Inferior parietal cortex (tissue), 1 donor: ENCODE results near the gene GTPBP10.

Source experiments
- DNase-seq: peaks from one replicate; pipeline ENCODE4 v3.0.0-alpha.2; 2016; ENCODE audit errors: extremely low spot score

Gene GTPBP10

DNA sequence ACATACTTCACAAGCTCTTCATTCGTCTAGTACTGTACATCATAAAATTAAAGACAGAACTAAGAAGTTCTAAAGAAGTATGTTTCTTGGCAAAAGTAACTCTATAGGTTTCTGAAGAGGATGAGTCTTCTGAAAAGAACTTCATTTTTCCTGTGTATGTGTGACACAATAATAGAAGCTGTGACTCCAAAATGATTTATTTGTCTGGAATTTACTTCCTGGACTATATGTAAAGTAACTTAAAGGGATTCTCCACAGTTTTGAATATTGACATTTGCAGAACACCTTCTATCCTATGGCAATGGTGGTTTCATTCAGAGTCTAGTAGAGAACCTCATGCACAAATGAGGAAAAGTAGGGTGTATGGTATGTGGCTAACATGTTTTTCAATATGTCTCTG lies 36.9 kb downstream of the GTPBP10 start:
- no peak for DNase-seq

DNA sequence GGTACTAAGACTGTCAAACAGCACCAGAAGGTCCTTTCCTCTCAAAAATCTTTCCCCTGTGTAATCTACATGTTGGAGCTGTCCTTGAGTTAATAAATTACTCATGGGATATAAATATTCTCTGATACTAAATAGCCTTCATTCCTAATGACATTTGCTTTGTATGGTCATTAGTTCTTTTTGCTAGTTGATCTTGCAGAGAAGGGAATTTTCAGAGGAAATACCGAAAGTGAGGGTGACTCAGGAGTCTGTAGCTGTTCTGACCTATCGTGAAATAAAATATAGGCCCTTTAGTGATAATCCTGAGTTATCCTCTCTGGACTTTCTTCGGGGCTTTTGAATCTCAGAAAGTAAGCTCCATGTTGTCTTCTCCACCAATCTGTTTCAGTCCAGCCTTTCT lies 37.3 kb downstream of the GTPBP10 start:
- no peak for DNase-seq

DNA sequence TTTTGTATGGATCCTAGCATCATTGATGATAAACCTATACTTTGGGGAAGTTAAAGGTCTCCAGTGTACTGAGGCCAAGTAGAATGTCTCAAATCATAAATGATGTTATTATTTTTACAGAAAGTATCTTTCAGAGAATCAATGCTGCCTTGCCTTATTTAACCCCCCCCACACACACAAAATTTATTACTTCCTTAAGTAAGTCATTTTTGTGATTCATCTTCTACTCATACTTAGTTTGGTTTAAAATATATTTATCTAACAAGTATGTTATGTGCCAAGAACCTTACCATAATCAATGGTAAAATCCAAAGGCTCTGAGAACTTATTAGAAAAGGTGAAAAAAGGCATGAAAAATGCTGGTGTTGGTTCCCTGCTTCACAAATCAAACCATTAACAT lies 37.9 kb downstream of the GTPBP10 start:
- DNase-seq, result no peak

DNA sequence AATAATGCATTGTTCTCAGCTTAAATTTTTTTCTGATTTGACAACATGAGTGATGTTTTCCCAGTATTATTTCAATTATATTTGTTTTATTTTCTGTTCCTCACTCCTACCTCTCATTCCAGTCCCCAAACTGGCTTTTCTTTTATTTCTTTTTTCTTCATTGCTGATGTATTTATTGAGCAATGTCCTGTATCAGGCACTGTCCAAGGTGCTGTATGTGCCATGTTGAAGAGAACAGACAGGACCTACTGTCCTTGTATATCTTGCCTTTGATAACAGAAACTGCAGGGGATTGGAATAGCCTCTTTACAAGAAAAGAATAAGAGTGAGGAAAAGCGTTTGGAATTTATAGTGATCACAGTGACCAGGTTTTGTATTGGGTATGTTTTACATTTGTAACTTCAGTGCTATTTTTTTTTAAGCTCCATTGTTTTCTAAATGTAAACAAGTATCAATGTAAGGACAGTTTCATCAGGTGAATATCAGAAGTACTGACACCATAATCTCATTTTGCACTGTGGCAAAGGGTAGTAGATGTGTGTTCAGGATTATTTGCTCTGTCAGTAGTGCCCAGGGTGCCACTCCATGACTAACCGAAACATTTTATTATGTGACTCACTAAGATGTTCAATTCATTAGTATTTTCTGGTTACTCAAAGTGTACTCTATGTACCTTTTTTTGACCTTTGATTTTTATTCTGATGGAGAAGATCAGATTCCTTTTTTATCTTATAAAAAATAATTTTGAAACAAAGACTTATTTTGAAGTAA lies 41.1 kb downstream of the GTPBP10 start:
- DNase-seq, result no peak

DNA sequence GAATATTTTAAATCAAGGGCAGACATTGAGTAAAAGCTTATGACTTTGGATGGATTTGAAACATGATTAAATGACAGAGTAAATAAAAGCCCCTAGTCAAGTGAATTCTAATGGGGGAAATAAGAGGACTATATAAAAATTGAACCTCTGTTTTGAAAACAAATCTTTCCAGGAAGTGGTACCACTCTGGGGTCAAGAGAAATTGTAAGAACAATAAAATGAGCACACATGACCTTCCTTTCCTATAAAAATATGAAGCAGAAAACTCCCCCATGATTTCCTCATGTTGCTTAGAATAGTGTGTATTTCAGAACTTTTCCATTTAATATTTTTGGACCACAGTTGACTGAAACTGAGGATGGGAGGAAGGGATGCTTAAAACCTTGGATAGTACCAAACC lies 44.4 kb downstream of the GTPBP10 start:
- no peak for DNase-seq

DNA sequence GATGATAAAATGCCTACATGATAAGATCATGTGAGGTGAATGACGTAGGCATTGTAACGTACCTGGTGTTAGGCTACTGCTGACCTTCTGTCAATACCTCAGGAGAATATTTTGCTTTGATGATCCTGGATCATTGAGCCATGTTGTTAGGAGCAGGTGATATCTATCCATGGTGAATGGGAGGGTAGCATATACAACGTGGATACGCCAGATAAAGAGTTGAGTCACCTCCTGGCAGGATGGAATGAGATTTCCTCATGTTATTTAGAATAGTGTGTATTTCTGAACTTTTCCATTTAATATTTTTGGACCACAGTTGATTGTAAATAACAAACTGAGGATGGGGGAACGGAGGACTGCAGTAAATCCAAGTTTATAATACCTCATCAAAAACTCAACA lies 45.0 kb downstream of the GTPBP10 start:
- DNase-seq, result no peak

DNA sequence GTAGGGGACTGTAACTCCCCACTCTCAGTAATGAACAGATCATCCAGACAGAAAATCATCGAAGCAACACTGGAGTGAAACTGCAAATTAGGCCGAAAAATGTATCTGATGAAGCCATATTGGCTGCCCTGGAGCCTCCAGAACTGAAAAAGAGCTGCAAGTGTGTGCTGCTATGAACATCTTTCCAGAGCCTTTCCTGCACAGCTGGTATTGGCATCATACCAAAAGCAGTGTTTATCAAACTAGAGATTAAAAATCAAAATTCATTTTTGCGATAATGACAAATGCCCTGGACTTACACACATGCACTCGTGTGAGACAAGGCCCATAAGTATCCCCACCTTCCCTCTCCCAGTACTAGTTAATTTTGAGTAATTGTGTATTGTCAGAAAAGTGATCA lies 49.9 kb downstream of the GTPBP10 start:
- DNase-seq, result no peak

DNA sequence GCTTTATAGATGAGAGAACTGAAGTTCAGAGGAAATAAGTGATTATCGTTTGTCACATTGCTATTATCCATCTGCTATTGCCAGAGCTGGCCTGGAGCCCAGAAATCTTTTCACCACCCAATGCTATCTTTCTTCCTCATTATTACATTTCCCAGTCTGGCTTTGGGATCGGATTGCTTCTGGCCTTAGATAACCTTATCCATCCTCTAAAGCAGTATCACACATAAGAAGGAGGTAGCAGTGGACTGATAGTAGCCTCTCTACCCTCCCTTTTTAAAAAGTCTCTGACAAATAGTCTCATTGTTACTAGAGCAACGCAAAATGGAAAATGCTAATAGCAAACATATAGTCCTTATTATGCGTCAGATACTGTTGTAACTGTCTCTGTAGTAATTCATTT lies 55.5 kb downstream of the GTPBP10 start:
- no peak for DNase-seq

DNA sequence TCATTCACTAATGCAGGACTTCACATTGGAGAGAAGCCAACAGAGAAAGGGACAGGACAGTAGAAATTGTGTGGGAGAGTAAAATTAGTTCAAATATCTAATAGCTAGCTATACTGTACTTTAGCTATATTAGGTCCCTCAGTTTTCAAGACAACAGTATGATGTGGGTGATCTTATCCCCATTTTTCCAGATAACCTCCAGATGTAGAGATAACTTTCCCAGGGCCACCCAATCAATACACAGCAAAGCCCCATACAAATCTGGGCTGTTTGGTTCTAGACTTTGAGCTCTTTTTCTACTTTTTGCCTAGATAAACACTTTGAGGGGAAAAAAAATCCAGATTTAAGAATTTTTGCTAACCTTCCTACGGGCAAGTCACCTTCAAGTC lies 56.3 kb downstream of the GTPBP10 start:
- DNase-seq, result no peak

DNA sequence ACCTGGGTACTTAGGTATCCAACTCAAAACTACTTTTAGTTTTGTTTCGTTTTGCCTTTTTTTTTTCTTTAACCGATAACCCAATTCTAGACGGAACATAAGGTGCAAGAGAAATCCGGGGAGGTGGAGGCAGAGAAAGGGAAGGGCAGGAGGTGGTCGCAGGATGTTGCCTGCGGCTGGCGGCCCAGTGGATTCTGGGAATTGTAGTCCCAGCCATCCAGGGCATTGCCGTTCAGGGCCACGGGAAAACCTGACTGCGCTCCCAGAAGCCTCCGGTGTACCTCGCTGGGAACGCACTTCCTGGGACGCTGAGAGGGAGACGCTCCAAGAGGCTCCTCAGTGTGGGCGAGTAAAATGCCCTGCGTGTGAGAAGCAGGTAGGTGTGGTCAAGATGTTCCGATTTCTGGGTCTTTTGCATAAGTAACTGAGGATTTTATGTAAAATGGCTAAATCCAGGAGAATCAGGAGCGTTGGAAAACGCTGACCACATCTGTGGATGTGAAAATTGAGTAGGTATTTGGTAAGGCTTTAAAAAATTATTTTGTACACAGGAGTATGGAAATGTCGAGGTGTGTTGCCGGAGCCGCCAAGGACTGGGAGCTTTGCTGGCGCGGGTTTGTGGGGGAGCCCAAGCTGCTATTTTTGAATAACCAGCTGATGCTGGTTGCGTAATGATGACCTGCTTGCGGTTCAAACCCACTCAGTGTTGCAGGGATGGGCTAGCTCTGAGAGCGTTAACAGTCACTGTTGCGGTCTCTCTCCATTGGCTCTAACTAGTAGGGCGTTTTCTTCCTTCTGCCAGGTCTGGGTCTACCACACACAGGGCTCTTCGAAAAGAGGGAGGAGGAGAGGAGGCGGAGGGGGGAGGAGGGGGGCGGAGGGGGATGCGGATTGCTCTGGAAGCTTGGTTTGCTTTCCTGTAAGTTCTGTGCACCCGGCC lies 56.9 kb downstream of the GTPBP10 start, which contains the start of gene CLDN12:
Gene CLDN12, plus strand, starts transcription at position 288 of the 940 bp plus-strand sequence. CDS start 9,216 bp downstream, outside the sequence.
- DNase-seq, result peak; percentile 82

DNA sequence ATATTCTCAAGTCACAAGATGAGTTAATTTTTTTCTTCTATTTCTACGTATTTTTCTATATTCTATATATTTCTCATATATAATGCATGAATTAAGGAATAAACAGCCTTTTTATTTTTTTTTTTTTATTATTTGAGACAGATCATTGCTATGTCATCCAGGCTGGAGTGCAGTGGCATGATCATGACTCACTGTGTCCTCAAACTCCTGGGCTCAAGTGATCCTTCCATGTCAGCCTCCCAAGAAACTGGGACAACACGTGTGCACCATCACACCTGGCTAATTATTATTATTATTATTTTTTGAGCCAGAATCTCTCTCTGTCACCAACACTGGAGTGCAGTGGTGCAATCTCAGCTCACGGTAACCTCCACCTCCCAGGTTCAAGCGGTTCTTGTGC lies 58.3 kb downstream of the GTPBP10 start:
- no peak for DNase-seq

DNA sequence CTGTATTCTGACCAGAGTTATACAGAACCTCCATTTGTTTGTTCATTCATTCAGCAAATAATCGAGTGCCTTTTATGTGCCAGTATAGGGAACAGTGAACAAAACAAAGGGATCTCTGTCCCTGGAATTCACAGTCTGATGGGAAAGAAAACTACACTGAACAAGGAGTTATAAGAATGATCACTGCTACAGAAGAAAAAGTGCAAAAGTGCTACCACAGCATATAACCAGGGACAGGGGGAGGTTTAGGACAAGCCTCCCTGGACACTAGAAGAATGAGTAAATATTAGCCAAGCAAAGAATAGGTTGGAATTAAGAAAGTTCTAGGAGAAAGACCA lies 60.9 kb downstream of the GTPBP10 start:
- peak; percentile 73 for DNase-seq

DNA sequence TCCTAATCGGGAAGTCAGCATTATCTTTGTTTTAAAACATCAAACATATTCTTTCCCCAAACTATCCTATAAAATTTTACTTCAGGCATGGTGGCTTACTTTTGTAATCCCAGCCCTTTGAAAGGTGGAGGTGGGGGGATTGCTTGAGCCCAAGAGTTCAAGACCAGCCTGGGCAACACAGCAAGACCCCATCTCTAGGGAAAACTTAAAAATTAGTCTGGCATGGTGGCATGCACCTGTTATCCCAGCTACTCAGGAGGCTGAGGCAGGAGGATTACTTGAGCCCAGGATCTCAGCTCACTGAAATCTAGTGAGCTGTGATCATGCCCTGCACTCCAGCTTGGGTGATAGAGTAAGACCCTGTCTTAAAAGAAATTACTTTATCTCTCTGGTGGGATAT lies 61.6 kb downstream of the GTPBP10 start:
- no peak for DNase-seq

DNA sequence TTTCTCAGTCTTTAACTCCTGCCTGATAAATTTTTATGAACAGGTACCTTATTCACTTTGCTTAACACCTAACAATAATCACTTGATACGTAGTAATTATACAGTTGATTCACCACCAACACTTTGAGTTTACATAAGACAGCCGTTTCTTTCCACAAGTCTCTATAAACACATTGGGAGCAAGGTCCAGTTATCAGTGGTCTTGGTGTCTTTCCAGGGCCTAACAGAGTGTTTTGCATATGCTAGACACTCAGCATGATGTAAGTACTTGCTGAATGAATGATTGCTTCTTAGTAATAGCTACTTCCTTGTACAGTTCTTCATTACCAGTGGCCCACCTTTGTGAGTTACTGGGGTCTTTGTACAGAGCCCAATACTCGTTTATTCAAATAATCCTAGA lies 63.2 kb downstream of the GTPBP10 start:
- no peak for DNase-seq

DNA sequence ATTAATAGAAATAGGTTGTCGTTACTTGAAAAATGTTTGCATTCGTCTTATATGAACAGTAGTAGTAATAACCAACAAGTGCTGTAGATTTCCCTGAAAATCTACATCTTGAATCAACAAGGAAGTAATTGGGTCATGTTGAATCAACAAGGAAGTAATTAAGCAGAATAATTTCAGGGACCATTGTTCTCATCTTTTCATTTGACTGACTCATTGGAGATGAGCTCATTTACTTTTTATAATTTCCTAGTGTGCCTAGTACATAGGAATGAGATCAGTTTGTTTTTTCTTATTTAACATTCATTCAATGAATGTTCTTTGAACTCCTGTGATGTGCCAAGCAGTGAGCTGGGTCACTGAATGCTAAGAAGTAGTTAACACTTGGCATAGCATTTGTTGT lies 65.0 kb downstream of the GTPBP10 start:
- DNase-seq, result no peak

DNA sequence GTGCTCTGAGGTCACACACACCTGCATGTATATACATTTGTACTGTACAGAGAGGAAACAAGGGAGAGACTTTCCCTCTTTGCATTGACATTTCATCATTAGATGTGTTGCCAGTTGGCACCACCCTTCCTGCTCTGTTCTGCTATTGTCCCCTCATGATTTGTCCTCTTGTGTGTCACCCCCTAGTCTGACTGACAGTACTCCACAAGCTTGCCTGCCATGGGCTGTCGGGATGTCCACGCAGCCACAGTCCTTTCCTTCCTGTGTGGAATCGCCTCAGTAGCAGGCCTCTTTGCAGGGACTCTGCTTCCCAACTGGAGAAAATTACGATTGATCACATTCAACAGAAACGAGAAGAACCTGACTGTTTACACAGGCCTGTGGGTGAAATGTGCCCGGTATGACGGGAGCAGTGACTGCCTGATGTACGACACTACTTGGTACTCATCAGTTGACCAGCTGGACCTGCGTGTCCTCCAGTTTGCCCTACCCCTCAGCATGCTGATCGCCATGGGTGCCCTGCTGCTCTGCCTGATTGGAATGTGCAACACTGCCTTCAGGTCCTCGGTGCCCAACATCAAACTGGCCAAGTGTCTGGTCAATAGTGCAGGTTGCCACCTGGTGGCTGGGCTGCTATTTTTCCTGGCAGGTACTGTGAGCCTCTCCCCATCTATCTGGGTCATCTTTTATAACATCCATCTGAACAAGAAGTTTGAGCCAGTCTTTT lies 66.1 kb downstream of the GTPBP10 start:
- DNase-seq, result no peak

DNA sequence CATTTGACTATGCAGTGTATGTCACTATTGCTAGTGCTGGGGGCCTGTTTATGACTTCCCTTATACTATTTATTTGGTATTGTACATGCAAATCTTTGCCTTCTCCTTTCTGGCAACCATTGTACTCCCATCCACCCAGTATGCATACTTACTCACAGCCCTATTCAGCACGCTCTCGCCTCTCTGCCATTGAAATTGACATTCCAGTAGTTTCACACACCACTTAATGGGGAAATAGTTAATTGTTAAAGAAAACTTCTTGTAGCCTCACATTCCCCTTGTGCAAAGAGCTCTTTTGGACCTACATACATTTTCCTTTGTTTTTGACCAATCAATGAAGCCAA lies 66.6 kb downstream of the GTPBP10 start:
- DNase-seq, result no peak

DNA sequence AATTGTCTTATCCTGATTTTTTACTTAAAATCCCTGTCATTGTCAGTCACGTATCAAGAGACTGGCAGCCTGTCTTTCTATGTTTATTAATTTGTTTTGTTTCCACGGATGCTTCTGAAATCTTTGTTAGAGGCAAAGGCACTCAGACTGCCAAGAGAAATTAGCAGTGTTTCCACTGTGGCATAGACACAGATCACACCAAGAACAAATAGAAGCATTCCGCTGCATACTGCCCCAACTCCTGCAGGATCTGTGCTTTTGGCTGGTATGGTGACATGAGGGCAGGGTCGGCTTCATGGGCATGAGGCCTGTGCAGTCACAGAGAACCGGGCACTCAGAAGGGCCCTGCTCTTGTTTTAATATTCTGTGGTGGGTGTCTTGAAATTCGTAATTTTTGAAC lies 75.1 kb downstream of the GTPBP10 start:
- DNase-seq, result no peak

DNA sequence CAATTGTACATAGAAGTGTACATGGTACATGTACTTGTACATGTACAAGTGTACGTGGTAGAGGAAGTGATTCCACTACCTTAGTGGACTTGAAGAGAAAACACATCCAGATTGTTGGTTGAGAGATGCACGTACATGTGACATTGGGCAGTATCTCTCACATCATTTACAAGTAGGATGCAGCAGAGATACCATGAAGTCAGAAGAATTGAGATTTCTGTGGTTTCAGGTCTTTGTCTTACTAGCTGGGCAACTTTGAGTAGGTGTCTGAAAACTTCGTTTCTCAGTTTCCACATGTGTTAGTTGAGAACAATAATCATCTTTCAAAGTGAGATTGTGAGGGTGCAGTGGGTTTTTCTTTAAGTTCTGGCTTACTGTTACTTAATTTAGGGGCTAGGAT lies 78.2 kb downstream of the GTPBP10 start:
- no peak for DNase-seq

DNA sequence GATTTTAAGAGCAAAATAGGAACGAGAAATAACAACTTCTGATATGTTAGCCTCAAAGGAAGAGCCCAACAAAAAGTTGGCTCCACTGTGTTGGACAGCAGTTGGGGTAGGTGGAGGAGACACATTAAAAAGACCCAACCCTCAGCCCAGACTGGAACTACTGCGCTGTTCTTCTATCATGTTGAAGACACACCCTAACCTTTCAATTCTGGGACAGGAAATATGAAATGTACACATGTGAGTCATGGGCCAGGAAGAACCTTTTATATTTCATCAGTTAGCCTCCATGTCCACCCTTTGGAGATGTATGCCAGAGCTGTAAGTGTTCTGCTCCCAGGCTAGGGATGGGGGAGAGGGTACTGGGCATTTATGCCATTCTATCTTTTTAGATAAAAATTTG lies 78.9 kb downstream of the GTPBP10 start:
- DNase-seq, result no peak

DNA sequence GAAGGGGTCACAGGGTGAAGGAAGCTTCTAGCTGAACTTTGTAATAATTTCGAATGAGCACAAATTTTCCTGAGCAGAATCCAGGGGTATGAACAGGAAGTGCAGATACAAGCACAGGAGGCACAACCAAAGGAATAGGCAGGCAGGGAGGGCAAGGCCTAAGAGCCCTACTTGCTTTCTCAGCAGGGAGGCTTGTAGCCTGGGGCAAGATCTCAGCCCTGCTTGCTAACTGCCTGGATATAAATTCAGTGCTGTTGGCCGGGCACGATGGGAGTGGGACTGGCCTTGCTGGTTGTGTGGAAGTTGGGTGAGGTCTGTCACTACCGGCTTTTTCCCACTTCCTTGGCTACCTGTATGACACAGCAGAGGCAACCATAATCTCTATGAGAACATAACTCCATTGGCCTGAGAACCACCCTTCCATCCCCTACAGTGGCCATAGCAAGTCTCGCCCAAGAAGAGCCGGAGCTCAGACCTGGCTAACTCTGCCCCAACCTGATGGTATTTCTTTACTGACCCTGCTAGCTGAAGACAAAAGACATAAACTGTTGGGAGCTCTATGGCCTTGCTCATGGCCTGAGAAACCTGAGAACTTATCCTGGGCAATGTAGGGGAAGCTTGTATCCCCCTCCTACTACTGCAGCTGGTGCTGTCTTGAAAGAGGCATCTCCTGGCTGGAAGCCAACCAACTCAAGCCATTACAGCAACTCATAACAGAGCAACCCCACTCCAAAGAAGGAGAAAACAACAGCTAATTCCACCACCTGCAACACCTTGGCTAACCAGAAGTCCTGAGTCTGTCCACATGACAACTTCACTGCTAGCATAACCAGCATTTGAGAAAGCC lies 84.3 kb downstream of the GTPBP10 start:
- DNase-seq, result no peak

DNA sequence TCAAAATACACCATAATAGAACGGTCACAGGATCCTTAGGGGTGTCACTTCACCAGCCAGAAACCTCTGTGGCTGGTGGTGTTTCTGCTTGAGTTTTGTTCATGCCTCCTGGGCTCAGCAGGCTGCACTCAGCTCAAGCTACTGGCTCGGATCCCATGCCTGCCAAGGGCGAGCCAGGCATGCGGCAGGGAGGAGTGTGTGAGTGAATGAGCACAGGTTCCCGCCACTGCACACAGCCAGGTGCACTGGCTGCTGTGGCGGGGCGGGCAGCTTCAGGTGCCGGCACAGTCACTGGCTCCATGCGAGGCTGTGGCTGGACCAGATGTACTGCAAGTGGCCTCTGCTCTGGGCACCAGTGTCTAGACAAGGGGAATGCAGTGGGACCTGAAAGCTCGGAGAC lies 86.2 kb downstream of the GTPBP10 start:
- DNase-seq, result no peak
